K562 (cell line): ENCODE results near the gene LUZP1. TPM values are rescaled to one million over a fixed set of nuclear protein-coding genes. Genes with fewer than 3 reads are reported as not detected.

ENCODE experiments used
- ATAC-seq: fragments of 200-7000 bp; cut with Tn5 transposase; 3 replicates; pipeline ENCODE4 v1.9.1; 2020; ENCODE audit warnings: moderate library complexity
- BruUV-seq: library from RNA; stranded (reverse); fragments of 400-500 nt; replicated peaks from 2 replicates; lab custom pipeline; 2021; lab: Mats Ljungman, UMichigan
- CTCF ChIA-PET: fragments of 300-600 bp; formaldehyde crosslinking; extraction: SDS; loops from one replicate; lab custom pipeline; 2021; ENCODE audit warnings: low intra/inter-chr PET ratio; lab: Yijun Ruan, JAX
- POLR2A ChIA-PET: fragments of 300-600, 350-650 bp; sonication (Branson Sonifier 250); formaldehyde crosslinking; extraction: SDS; loops from one replicate; lab custom pipeline; 2021; ENCODE audit warnings: antibody characterized with exemption, inconsistent platforms; lab: Yijun Ruan, JAX
- DNase-seq, 4 experiments: peaks; one replicate each; pipeline versions ENCODE4 v3.0.0 to v3.0.0-alpha.2; 2011 to 2018; ENCODE audit warnings: low spot score in 3 of 4, mixed read lengths in 3 of 4; ENCODE audit errors: extremely low read depth in 1 of 4
- FAIRE-seq: peaks from 2 replicates; lab custom pipeline; 2011; peaks lifted over from hg19 to GRCh38; lab: Jason Lieb, UNC
- H2AFZ ChIP-seq: 2 replicates; pipeline ENCODE4 v1.6.0; 2011; ENCODE audit warnings: low read depth, low read length, control low read depth, inconsistent platforms
- H3K27ac ChIP-seq: fragments of 200-600 bp; 3 replicates; pipeline ENCODE4 v1.8.0; 2011; ENCODE audit warnings: low read depth, mild to moderate bottlenecking, control low read depth, inconsistent platforms, low read length, moderate library complexity, mixed read lengths; ENCODE audit errors: extremely low read depth
- H3K27me3 ChIP-seq, 2 experiments: fragments of 300-600 bp in 1 of 2; 2 replicates in 1 of 2; 3 replicates in 1 of 2; pipeline versions ENCODE4 v1.6.0 to v1.8.0; 2011; ENCODE audit warnings: inconsistent platforms in 2 of 2, low read length in 2 of 2, mild to moderate bottlenecking in 1 of 2, mixed read lengths in 1 of 2, moderate library complexity in 1 of 2; ENCODE audit not compliant: control insufficient read depth in 2 of 2, insufficient read depth in 2 of 2
- H3K36me3 ChIP-seq: fragments of 300-600 bp; 3 replicates; pipeline ENCODE4 v1.8.0; 2011; ENCODE audit warnings: mild to moderate bottlenecking, low read length, inconsistent platforms; ENCODE audit not compliant: control insufficient read depth, insufficient read depth
- H3K4me1 ChIP-seq, 2 experiments: fragments of 200-600 bp in 1 of 2; replicated peaks in 1 of 2; 2 replicates in 1 of 2; 3 replicates in 1 of 2; pipeline versions ENCODE4 v1.5.1 to v1.8.0; 2011; ENCODE audit warnings: inconsistent platforms in 2 of 2, low read length in 2 of 2, mild to moderate bottlenecking in 1 of 2, mixed read lengths in 1 of 2, moderate library complexity in 1 of 2; ENCODE audit not compliant: control insufficient read depth in 2 of 2, insufficient read depth in 2 of 2
- H3K4me2 ChIP-seq: 2 replicates; pipeline ENCODE4 v1.6.1; 2011; ENCODE audit warnings: low read length, control low read depth, inconsistent platforms, mixed read lengths; ENCODE audit not compliant: insufficient read depth
- H3K4me3 ChIP-seq: fragments of 200-600 bp; sonication (generic), shearing (Covaris generic); 2 replicates; pipeline ENCODE4 v1.5.1; 2016; ENCODE audit warnings: control low read depth, inconsistent platforms
- H3K79me2 ChIP-seq: fragments of 200-600 bp; 3 replicates; pipeline ENCODE4 v1.8.0; 2011; ENCODE audit warnings: low read length, inconsistent platforms; ENCODE audit not compliant: control insufficient read depth, insufficient read depth
- H3K9ac ChIP-seq, 2 experiments: 2 replicates each; pipeline versions ENCODE4 v1.6.0 to v1.6.1; 2011; ENCODE audit warnings: low read depth in 2 of 2, low read length in 2 of 2, control low read depth in 1 of 2, inconsistent platforms in 1 of 2, mild to moderate bottlenecking in 1 of 2, mixed read lengths in 1 of 2; ENCODE audit not compliant: insufficient read depth in 1 of 2
- H3K9me1 ChIP-seq: one replicate; pipeline ENCODE4 v1.6.0; 2011; ENCODE audit warnings: inconsistent platforms, mild to moderate bottlenecking, low read length, moderate library complexity; ENCODE audit not compliant: control insufficient read depth, insufficient read depth
- H3K9me3 ChIP-seq: replicated peaks from 2 replicates; pipeline ENCODE4 v1.5.1; 2011; ENCODE audit warnings: low read depth, low read length, inconsistent platforms; ENCODE audit not compliant: control insufficient read depth, insufficient read depth
- H4K20me1 ChIP-seq: replicated peaks from 2 replicates; pipeline ENCODE4 v1.6.1; 2011; ENCODE audit warnings: low read length, inconsistent platforms, mixed read lengths; ENCODE audit not compliant: control insufficient read depth, insufficient read depth
- ATF1 ChIP-seq, 2 experiments: fragments of 450-650 bp in 1 of 2; IDR thresholded peaks; 2 replicates each; pipeline ENCODE4 v1.6.1; 2016; ENCODE audit warnings: missing compliant biosample characterization in 1 of 2, missing genetic modification characterization in 1 of 2
- BDP1 ChIP-seq: IDR thresholded peaks from 3 replicates; pipeline ENCODE4 v1.6.1; 2011; ENCODE audit not compliant: insufficient read length, insufficient read depth
- CHD1 ChIP-seq: fragments of 200-600 bp; sonication (generic); IDR thresholded peaks from one replicate; pipeline ENCODE4 v1.6.1; 2012; ENCODE audit warnings: mild to moderate bottlenecking, moderate library complexity, low read length, inconsistent platforms
- FOXK2 ChIP-seq, 2 experiments: fragments of 450-650 bp; IDR thresholded peaks in 1 of 2; conservative IDR thresholded peaks in 1 of 2; 2 replicates each; pipeline ENCODE4 v1.6.1; 2016; ENCODE audit warnings: low read depth in 2 of 2, mild to moderate bottlenecking in 1 of 2
- HDGF ChIP-seq: fragments of 450-650 bp; IDR thresholded peaks from 2 replicates; pipeline ENCODE4 v1.6.1; 2016
- HNRNPK ChIP-seq: fragments of 200-400 bp; formaldehyde crosslinking; IDR thresholded peaks from one replicate; pipeline ENCODE4 v1.6.1; 2018; ENCODE audit warnings: mild to moderate bottlenecking, low read depth, low read length; ENCODE audit not compliant: poor library complexity, severe bottlenecking
- MLLT1 ChIP-seq, 2 experiments: fragments of 450-650 bp; IDR thresholded peaks; 2 replicates each; pipeline ENCODE4 v1.6.1; 2016
- POLR3G ChIP-seq: IDR thresholded peaks from 2 replicates; pipeline ENCODE4 v1.6.1; 2011; ENCODE audit not compliant: insufficient read length, insufficient replicate concordance; ENCODE audit errors: extremely low read depth
- PTTG1 ChIP-seq: fragments of 450-650 bp; IDR thresholded peaks from 2 replicates; pipeline ENCODE4 v1.6.1; 2016; ENCODE audit warnings: low read depth, mild to moderate bottlenecking, missing genetic modification characterization, missing compliant biosample characterization
- TBL1XR1 ChIP-seq, 2 experiments: IDR thresholded peaks; 2 replicates each; pipeline ENCODE4 v1.6.1; 2012; ENCODE audit warnings: improper control_type of control experiment in 2 of 2, low read length in 2 of 2, mild to moderate bottlenecking in 1 of 2
- USF2 ChIP-seq: sonication (generic); formaldehyde crosslinking; IDR thresholded peaks from 2 replicates; pipeline ENCODE4 v1.5.0; 2020; ENCODE audit warnings: missing genetic modification reagents
- ZBTB7A ChIP-seq: IDR thresholded peaks from 2 replicates; pipeline ENCODE4 v1.6.1; 2011; ENCODE audit warnings: low read depth, mild to moderate bottlenecking, low read length, moderate library complexity, borderline replicate concordance; ENCODE audit not compliant: control insufficient read depth
- ZFPM2 ChIP-seq: fragments of 250-450 bp; sonication (Bioruptor Pico); IDR thresholded peaks from 2 replicates; pipeline ENCODE4 v1.5.1; 2022; ENCODE audit warnings: mild to moderate bottlenecking
- ZNF12 ChIP-seq: sonication (generic); formaldehyde crosslinking; IDR thresholded peaks from 2 replicates; pipeline ENCODE4 v1.4.0; 2020; ENCODE audit warnings: mild to moderate bottlenecking, missing genetic modification reagents
- ZNF75A ChIP-seq: fragments of 450-650 bp; formaldehyde crosslinking; IDR thresholded peaks from 2 replicates; pipeline ENCODE4 v1.4.0; 2020; ENCODE audit warnings: mild to moderate bottlenecking
- WGBS: fragments of 100-300 bp; shearing (Covaris generic); methylation state at CpG from one replicate; pipeline ENCODE4 v1.1.6; 2016; ENCODE audit warnings: low coverage, mixed read lengths; ENCODE audit not compliant: insufficient coverage; ENCODE audit errors: missing lambda C conversion rate; 5-methylcytosine and 5-hydroxymethylcytosine counted together
- in situ Hi-C: fragments of 300-500 bp; cut with MboI; formaldehyde crosslinking; loops from 4 replicates; pipeline ENCODE4 v1.15.0; 2018; ENCODE audit warnings: inconsistent platforms, mixed read lengths
- intact Hi-C: fragments of 100-400 bp; cut with micrococcal nuclease; formaldehyde crosslinking; loops from 2 replicates; pipeline ENCODE4 v1.14.2; 2022
- polyA plus RNA-seq, 8 experiments: library from polyadenylated mRNA; depleted of rRNA in 4 of 8; stranded (reverse) in 5 of 8; unstranded in 3 of 8; fragments of >200 nt; fragmentation: Nextera tagmentation in 2 of 8; fragmentation: Illumina TruSeq in 1 of 8; extraction: Ambion mirVana in 2 of 8; extraction: Trizol in 1 of 8; gene quantifications; 2 replicates each; pipeline versions ENCODE4 v1.2.1 to v1.2.3, GENCODE V29; 2011 to 2014; ENCODE audit warnings: inconsistent platforms in 1 of 8, missing spikeins in 1 of 8
- total RNA-seq, 7 experiments: library from RNA; depleted of rRNA in 6 of 7; stranded (reverse); fragments of >200 nt in 6 of 7; fragmentation: Illumina TruSeq in 2 of 7; extraction: Trizol in 2 of 7; gene quantifications; 2 replicates each; pipeline versions ENCODE4 v1.2.1 to v1.2.3, GENCODE V29; 2011 to 2021; ENCODE audit warnings: low replicate concordance in 1 of 7
- TF ChIP-seq, protein P1 (sequence below): fragments of 200-800 bp; sonication (Bioruptor generic); IDR thresholded peaks from 2 replicates; pipeline ENCODE4 v1.6.1; 2017; ENCODE audit warnings: missing genetic modification characterization, missing compliant biosample characterization

The LUZP1 gene
- total and polyA plus RNA-seq, 9 of the 15 experiments (the other 6 are each of a cell fraction or from before 2014, with no cell fraction given): 6.5 to 19.1 (median 12.4) TPM

DNA sequence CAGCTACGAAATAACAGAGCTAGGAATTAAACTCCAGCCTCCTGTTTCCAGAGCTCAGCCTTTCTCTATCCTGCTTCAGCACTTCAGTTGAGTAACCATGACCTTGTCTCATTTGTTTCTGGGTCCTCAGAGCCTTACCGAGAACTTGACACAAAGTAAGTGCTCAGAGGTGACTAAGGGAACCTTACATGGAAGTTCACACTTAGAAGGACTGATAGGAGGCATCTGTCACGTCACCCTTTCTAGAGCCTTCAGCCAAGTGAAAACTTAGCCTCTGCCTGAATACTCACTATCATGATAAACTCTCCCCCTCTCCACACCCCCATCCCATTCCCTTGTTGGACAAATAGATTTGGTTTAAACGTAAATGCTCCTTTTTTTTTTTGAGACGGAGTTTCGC is 9.8 kb upstream of the LUZP1 start (continued):
- TF ChIP-seq USF2 (CRISPR knock-in tag) (no peak), ATF1 (CRISPR knock-in tag; IDR thresholded peaks at IDR 0.05) (no peak), ATF1 (tag; IDR thresholded peaks at IDR 0.05) (peak; percentile 23; the same call in 1 of the 2 replicates), POLR3G (no peak), MLLT1 (IDR thresholded peaks at IDR 0.05) (no peak)
- TF ChIP-seq, all 486 proteins: peak for 11

DNA sequence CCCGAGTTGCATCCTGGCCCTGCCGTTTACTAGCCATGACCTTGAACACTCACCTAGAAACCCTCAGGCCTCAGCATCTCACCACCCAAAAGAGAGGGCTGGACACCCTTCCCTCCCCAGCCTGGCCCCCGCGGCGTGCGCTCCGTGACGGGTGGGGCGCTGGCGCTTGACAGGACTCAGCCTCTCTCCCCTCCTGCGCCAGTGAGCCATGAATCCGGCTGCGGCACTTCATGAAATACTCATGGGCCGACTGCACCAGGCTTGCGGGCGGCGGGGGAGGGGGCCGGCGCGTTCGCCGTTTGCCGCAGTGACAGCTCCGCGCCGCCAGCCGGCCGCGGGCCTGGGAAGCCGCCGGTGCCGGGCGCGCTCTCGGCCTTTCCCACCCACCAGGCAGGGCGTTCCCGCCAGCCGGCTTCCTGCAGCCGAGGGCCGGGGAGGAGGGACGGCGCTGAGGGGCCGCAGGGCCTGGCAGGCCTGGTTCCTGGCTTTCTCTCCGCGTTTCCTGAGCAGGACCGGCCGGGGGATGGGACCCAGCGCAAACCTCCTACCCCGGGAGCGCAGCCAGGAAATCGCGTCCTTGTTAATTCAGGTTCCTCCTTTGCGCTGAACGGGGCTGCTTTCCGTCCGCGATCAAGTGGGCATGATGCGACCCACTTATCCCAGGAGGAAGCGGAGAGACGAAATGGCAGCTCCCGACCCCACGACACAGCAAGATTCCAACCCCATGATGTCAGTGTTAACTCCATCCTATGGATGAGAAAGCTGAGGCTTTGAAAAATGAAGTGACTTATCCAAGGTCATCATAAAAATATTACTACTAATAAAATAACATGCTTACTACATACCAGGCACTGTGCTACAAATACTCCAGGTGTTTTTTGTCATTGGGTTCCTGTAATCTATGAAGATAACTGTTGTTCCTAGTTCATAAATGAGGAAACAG is 9.1 kb upstream of the LUZP1 start:
- WGBS: 3% methylated on average over 61 of the region's 62 CpGs
- ChIA-PET POLR2A (interaction anchor here (0.7 to 2.7 kb wide), 4 partner anchors 9 to 90 kb away, joined by 3 to 12 read pairs (median 4); partner anchors contain the start of gene LUZP1), CTCF (interaction anchor here (1.6 kb wide), 1 partner anchor 79 kb away, joined by 6 read pairs; no protein-coding TSS in a partner anchor)
- H3K9me3 ChIP-seq: no peaks in the 10 kb centered on the region
- H4K20me1 ChIP-seq: no peaks in the 10 kb centered on the region
- in situ Hi-C loops: no loop called here
- peak overlapping the region; percentile 54 to 92 for H3K9ac ChIP-seq
- DNase-seq (peak; percentile 73 to 85 (median 84)), ATAC-seq (peak; percentile 92), FAIRE-seq (no peak)
- no TSS peak for BruUV-seq
- peak overlapping the region; percentile 41 for H3K4me3 ChIP-seq
- no peaks in the 10 kb centered on the region for H3K9me1 ChIP-seq
- H3K4me2 ChIP-seq: peak overlapping the region; percentile 81
- H3K27ac ChIP-seq: peak overlapping the region; percentile 1; the same call in 1 of the 3 replicates
- no peaks in the 10 kb centered on the region for H3K79me2 ChIP-seq
- peak overlapping the region; percentile 95 for H2AFZ ChIP-seq
- H3K27me3 ChIP-seq: no peaks in the 10 kb centered on the region
- intact Hi-C loops: no loop called here
- H3K4me1 ChIP-seq: peaks cover 10 to 16% of the 10 kb centered on the region in 2 experiments; a peak in 4 of 5 replicates
- no peaks in the 10 kb centered on the region for H3K36me3 ChIP-seq
- TF ChIP-seq ZNF12 (CRISPR knock-in tag) (0 out of 2 replicates have a peak, but pooled peaks have one; percentile 67), HNRNPK (no peak), FOXK2 (conservative IDR thresholded peaks at IDR 0.05 in 1 of 2, IDR thresholded peaks at IDR 0.05 in 1 of 2; ENCODE audit: low read depth in 2 of 2) (no peak), CHD1 (peak; percentile 82), HDGF (no peak), ZBTB7A (peak; percentile 69; the same call in 1 of the 2 replicates), PTTG1 (tag) (no peak), ZFPM2 (CRISPR knock-in tag) (no peak), ZNF75A (CRISPR knock-in tag) (no peak), TBL1XR1 (IDR thresholded peaks at IDR 0.05; ENCODE audit: low read length in 2 of 2) (no peak), BDP1 (no peak)
- TF ChIP-seq, protein P1, sequence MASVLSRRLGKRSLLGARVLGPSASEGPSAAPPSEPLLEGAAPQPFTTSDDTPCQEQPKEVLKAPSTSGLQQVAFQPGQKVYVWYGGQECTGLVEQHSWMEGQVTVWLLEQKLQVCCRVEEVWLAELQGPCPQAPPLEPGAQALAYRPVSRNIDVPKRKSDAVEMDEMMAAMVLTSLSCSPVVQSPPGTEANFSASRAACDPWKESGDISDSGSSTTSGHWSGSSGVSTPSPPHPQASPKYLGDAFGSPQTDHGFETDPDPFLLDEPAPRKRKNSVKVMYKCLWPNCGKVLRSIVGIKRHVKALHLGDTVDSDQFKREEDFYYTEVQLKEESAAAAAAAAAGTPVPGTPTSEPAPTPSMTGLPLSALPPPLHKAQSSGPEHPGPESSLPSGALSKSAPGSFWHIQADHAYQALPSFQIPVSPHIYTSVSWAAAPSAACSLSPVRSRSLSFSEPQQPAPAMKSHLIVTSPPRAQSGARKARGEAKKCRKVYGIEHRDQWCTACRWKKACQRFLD (CRISPR knock-in tag): peak; percentile 61
